HG03095 (cell line): Measurements from ENCODE around the gene MEAF6.

Experiments used
- ATAC-seq: cut with Tn5 transposase; IDR thresholded peaks from one replicate; pipeline ENCODE4 v1.9.1; 2021; ENCODE audit warnings: moderate library complexity; ENCODE audit not compliant: unreplicated experiment

The MEAF6 gene

DNA sequence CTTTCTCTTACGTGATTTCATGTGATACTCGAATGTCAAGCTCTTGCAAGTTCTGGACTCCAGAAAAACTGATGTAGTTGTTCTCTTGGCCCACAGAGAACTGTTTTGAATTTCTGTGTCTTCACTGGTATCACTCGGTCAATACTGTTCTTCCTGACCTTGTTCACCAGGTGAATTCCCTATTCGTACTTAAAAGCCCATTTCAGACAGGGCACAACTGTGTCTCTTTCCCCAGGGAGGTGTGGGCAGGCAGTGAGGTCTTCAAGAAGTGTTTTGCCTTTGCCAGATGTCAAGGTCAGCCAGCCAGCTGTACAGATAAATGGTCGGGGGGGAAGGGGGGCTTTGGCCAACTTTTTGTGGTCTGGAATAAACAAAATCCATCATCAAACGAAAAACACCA lies 67.7 kb downstream of the MEAF6 start:
- no peak for ATAC-seq

DNA sequence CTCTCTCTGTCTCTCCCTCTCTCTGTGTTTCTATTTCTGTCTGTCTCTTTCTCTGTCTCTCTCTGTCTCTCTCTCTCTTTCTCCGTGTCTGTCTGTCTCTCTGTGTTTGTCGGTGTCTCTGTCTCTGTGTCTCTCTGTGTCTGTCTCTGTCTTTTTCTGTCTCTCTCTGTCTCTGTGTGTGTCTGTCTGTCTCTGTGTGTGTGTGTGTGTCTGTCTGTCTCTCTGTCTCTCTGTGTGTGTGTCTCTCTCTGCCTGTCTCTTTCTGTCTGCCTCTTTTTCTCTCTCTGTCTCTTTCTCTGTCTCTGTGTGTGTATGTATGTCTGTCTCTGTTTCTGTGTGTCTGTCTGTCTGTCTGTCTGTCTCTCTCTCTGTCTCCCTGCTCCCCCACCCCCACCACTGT lies 71.9 kb downstream of the MEAF6 start:
- ATAC-seq, result no peak
